IMR-90 (cell line): ENCODE measurements around the gene GOLIM4. TPM values are rescaled to one million over a fixed set of nuclear protein-coding genes. Genes with fewer than 3 reads are reported as not detected.

Experiments used
- ATAC-seq: fragments of 200-7000 bp; cut with Tn5 transposase; 2 replicates; pipeline ENCODE4 v1.9.1; 2020; ENCODE audit warnings: low read depth, mild to moderate bottlenecking, moderate library complexity
- BruUV-seq: library from RNA; stranded (reverse); fragments of 400-500 nt; replicated peaks from 2 replicates; lab custom pipeline; 2021; lab: Mats Ljungman, UMichigan
- CTCF ChIA-PET: fragments of 300-600 bp; formaldehyde crosslinking; extraction: SDS; loops from one replicate; lab custom pipeline; 2021; ENCODE audit warnings: antibody characterized with exemption; lab: Yijun Ruan, JAX
- POLR2A ChIA-PET: fragments of 300-600 bp; sonication (Branson Sonifier 250); formaldehyde crosslinking; loops from one replicate; lab custom pipeline; 2022; ENCODE audit warnings: antibody characterized with exemption; ENCODE audit not compliant: unreplicated experiment; lab: Charles Lee
- DNase-seq: peaks from one replicate; pipeline ENCODE4 v3.0.0; 2013
- H2AFZ ChIP-seq: replicated peaks from 2 replicates; pipeline ENCODE3; 2013; ENCODE audit warnings: low read length, mild to moderate bottlenecking; ENCODE audit not compliant: poor library complexity
- H2AK5ac ChIP-seq: 2 replicates; pipeline ENCODE4 v1.6.1; 2013; ENCODE audit warnings: low read depth, low read length, inconsistent platforms
- H2AK9ac ChIP-seq: replicated peaks from 2 replicates; pipeline ENCODE3; 2013; ENCODE audit warnings: mild to moderate bottlenecking, low read depth, low read length, moderate library complexity; ENCODE audit not compliant: poor library complexity
- H2BK120ac ChIP-seq: 2 replicates; pipeline ENCODE4 v1.6.1; 2013; ENCODE audit warnings: low read depth, low read length, inconsistent platforms
- H2BK15ac ChIP-seq: 3 replicates; pipeline ENCODE4 v1.6.1; 2013; ENCODE audit warnings: low read depth, low read length, inconsistent platforms
- H2BK20ac ChIP-seq: 2 replicates; pipeline ENCODE4 v1.6.1; 2013; ENCODE audit warnings: low read depth, mild to moderate bottlenecking, inconsistent platforms, low read length, moderate library complexity
- H2BK5ac ChIP-seq: 2 replicates; pipeline ENCODE4 v1.6.1; 2013; ENCODE audit warnings: mild to moderate bottlenecking, low read depth, low read length, inconsistent platforms; ENCODE audit not compliant: poor library complexity, severe bottlenecking
- H3K14ac ChIP-seq: replicated peaks from 2 replicates; pipeline ENCODE4 v1.6.1; 2013; ENCODE audit warnings: low read depth, low read length, inconsistent platforms
- H3K18ac ChIP-seq: 2 replicates; pipeline ENCODE4 v1.6.1; 2013; ENCODE audit warnings: low read depth, low read length, control low read depth
- H3K23ac ChIP-seq: 2 replicates; pipeline ENCODE4 v1.6.1; 2013; ENCODE audit warnings: low read depth, low read length, inconsistent platforms
- H3K27ac ChIP-seq: 2 replicates; pipeline ENCODE4 v1.5.1; 2013; ENCODE audit warnings: mild to moderate bottlenecking, control low read depth, low read length; ENCODE audit not compliant: insufficient read depth
- H3K27me3 ChIP-seq: 2 replicates; pipeline ENCODE4 v1.6.1; 2013; ENCODE audit warnings: low read length; ENCODE audit not compliant: control insufficient read depth, insufficient read depth
- H3K36me3 ChIP-seq: 2 replicates; pipeline ENCODE4 v1.6.1; 2013; ENCODE audit warnings: low read length, mixed read lengths; ENCODE audit not compliant: control insufficient read depth, insufficient read depth
- H3K4ac ChIP-seq: 2 replicates; pipeline ENCODE4 v1.6.1; 2013; ENCODE audit warnings: low read depth, low read length, inconsistent platforms
- H3K4me1 ChIP-seq: 2 replicates; pipeline ENCODE4 v1.6.1; 2013; ENCODE audit warnings: low read length, mixed read lengths; ENCODE audit not compliant: control insufficient read depth, insufficient read depth
- H3K4me2 ChIP-seq: 2 replicates; pipeline ENCODE4 v1.6.1; 2013; ENCODE audit warnings: low read depth, mild to moderate bottlenecking, control low read depth, low read length, moderate library complexity
- H3K4me3 ChIP-seq: 2 replicates; pipeline ENCODE4 v1.5.1; 2013; ENCODE audit warnings: low read depth, mild to moderate bottlenecking, control low read depth, low read length, moderate library complexity; ENCODE audit not compliant: insufficient read depth
- H3K56ac ChIP-seq: 2 replicates; pipeline ENCODE4 v1.6.1; 2013; ENCODE audit warnings: low read length, inconsistent platforms; ENCODE audit not compliant: insufficient read depth; ENCODE audit errors: extremely low read depth
- H3K79me1 ChIP-seq, 2 experiments: 2 replicates each; pipeline ENCODE4 v1.6.1; 2013; ENCODE audit warnings: low read length in 2 of 2, inconsistent platforms in 1 of 2, low read depth in 1 of 2
- H3K9ac ChIP-seq: 2 replicates; pipeline ENCODE4 v1.6.1; 2013; ENCODE audit warnings: low read depth, low read length, control low read depth
- H3K9me1 ChIP-seq: 2 replicates; pipeline ENCODE4 v1.6.1; 2013; ENCODE audit warnings: low read length, inconsistent platforms; ENCODE audit not compliant: insufficient read depth
- H3K9me3 ChIP-seq: 2 replicates; pipeline ENCODE4 v1.6.1; 2013; ENCODE audit warnings: low read length; ENCODE audit not compliant: control insufficient read depth, insufficient read depth
- H4K20me1 ChIP-seq: 2 replicates; pipeline ENCODE4 v1.6.1; 2013; ENCODE audit warnings: low read length, inconsistent platforms; ENCODE audit not compliant: insufficient read depth
- H4K5ac ChIP-seq: 2 replicates; pipeline ENCODE4 v1.6.1; 2013; ENCODE audit warnings: mild to moderate bottlenecking, low read depth, low read length, control low read depth
- H4K8ac ChIP-seq, 2 experiments: 2 replicates each; pipeline ENCODE4 v1.6.1; 2013; ENCODE audit warnings: low read depth in 2 of 2, low read length in 2 of 2, control low read depth in 1 of 2, inconsistent platforms in 1 of 2
- H4K91ac ChIP-seq: 2 replicates; pipeline ENCODE4 v1.6.1; 2013; ENCODE audit warnings: low read depth, low read length, inconsistent platforms; ENCODE audit not compliant: insufficient read depth
- CEBPB ChIP-seq: IDR thresholded peaks from 2 replicates; pipeline ENCODE4 v1.6.1; 2012; ENCODE audit warnings: low read depth, low read length, improper control_type of control experiment
- MAFK ChIP-seq: IDR thresholded peaks from 2 replicates; pipeline ENCODE4 v1.6.1; 2012; ENCODE audit warnings: low read depth, low read length, improper control_type of control experiment
- MAZ ChIP-seq: IDR thresholded peaks from 2 replicates; pipeline ENCODE4 v1.6.1; 2012; ENCODE audit warnings: low read depth, mild to moderate bottlenecking, low read length, improper control_type of control experiment, moderate library complexity, borderline replicate concordance
- RAD21 ChIP-seq: IDR thresholded peaks from 2 replicates; pipeline ENCODE4 v1.6.1; 2012; ENCODE audit warnings: low read length, improper control_type of control experiment
- SMC3 ChIP-seq: fragments of 150-350 bp; IDR thresholded peaks from 2 replicates; pipeline ENCODE4 v1.6.1; 2016; ENCODE audit warnings: low read depth, mild to moderate bottlenecking, antibody characterized with exemption, low read length, moderate library complexity
- dilution Hi-C: fragments of 300-500 bp; cut with HindIII; formaldehyde crosslinking; loops from one replicate; pipeline ENCODE4 v1.14.3; 2018; ENCODE audit warnings: low sequenced_read_pairs; ENCODE audit not compliant: unreplicated experiment
- in situ Hi-C: fragments of 300-500 bp; cut with MboI; formaldehyde crosslinking; loops from 3 replicates; pipeline ENCODE4 v1.14.3; 2019; ENCODE audit warnings: low sequenced_read_pairs, inconsistent platforms, mixed read lengths
- intact Hi-C: fragments of 100-400 bp; cut with micrococcal nuclease; formaldehyde crosslinking; loops from 2 replicates; pipeline ENCODE4 v1.10.0; 2022
- polyA plus RNA-seq, 3 experiments: library from polyadenylated mRNA; depleted of rRNA; stranded (reverse); fragments of >200 nt; gene quantifications; 2 replicates each; pipeline ENCODE4 v1.2.3, GENCODE V29; 2012; ENCODE audit warnings: low replicate concordance in 1 of 3
- total RNA-seq: library from RNA; depleted of rRNA; stranded (reverse); fragments of >200 nt; gene quantifications from 2 replicates; pipeline ENCODE4 v1.2.3, GENCODE V29; 2012

Gene GOLIM4
- total and polyA plus RNA-seq, 2 of the 4 experiments (the other 2 are of a cell fraction), result 44.6 to 71.2 TPM

GRCh38 chr3:168072323-168072650 is 23.4 kb downstream of the GOLIM4 start:
- Histone ChIP-seq H2AK9ac (no peak overlapping the region), H4K8ac (peak overlapping the region in 1 of 2 experiments; percentile 38; a peak in 1 of 4 replicates), H2BK15ac (peak overlapping the region; percentile 11; the same call in 1 of the 3 replicates), H3K18ac (peak overlapping the region; percentile 71; the same call in 1 of the 2 replicates), H3K36me3 (no peaks in the 10 kb centered on the region; the same call in 1 of the 2 replicates), H4K20me1 (peaks cover 8% of the 10 kb centered on the region; the same call in 1 of the 2 replicates), H3K14ac (no peak overlapping the region), H3K79me1 (peaks cover 15 to 30% of the 10 kb centered on the region in 2 experiments), H2BK20ac (no peak overlapping the region), H3K4me2 (peak overlapping the region; percentile 35; the same call in 1 of the 2 replicates), H3K56ac (no peak overlapping the region), H2AFZ (no peak overlapping the region), H3K23ac (no peak overlapping the region), H3K27me3 (no peaks in the 10 kb centered on the region), H2BK5ac (peak overlapping the region; percentile 22), H2BK120ac (peak overlapping the region; percentile 48; the same call in 1 of the 2 replicates), H3K4me1 (peaks cover 17% of the 10 kb centered on the region), H4K5ac (no peak overlapping the region; the same call in 1 of the 2 replicates), H3K9me3 (no peaks in the 10 kb centered on the region), H3K9ac (no peak overlapping the region), H2AK5ac (peak overlapping the region; percentile 5; the same call in 1 of the 2 replicates), H3K9me1 (peaks cover 8% of the 10 kb centered on the region), H3K4ac (peak overlapping the region; percentile 51), H4K91ac (peak overlapping the region; percentile 74), H3K4me3 (no peak overlapping the region), H3K27ac (no peak overlapping the region)
- dilution Hi-C loops (no loop called here), in situ Hi-C loops (no loop called here), intact Hi-C loops (no loop called here)
- no TSS peak for BruUV-seq
- ATAC-seq, result no peak
- ChIA-PET POLR2A (no interaction called here), CTCF (no interaction called here)
- TF ChIP-seq CEBPB, result no peak
- TF ChIP-seq MAZ, result no peak
- TF ChIP-seq SMC3, result no peak
- no peak for TF ChIP-seq RAD21
- no peak for TF ChIP-seq MAFK
- DNase-seq, result no peak
